Endothelial cell of umbilical vein (primary cell): Measurements from ENCODE around the gene NDUFS2. TPM values are rescaled to one million over a fixed set of nuclear protein-coding genes. Genes with fewer than 3 reads are reported as not detected.

ENCODE experiments used
- BruUV-seq: library from RNA; stranded (reverse); fragments of 400-500 nt; replicated peaks from 2 replicates; lab custom pipeline; 2021; lab: Mats Ljungman, UMichigan
- CTCF ChIA-PET: fragments of 300-600, 350-600 bp; sonication (Branson Sonifier 250); formaldehyde crosslinking; loops from one replicate; lab custom pipeline; 2021; ENCODE audit warnings: antibody characterized with exemption, inconsistent platforms; lab: Charles Lee
- POLR2A ChIA-PET: fragments of 300-600, 350-600 bp; sonication (Branson Sonifier 250); formaldehyde crosslinking; loops from one replicate; lab custom pipeline; 2021; ENCODE audit warnings: antibody characterized with exemption, inconsistent platforms; lab: Charles Lee
- DNase-seq: peaks from one replicate; pipeline ENCODE4 v3.0.0-alpha.2; 2011; ENCODE audit warnings: low read depth, low spot score
- FAIRE-seq: peaks from 2 replicates; lab custom pipeline; 2011; peaks lifted over from hg19 to GRCh38; lab: Jason Lieb, UNC
- H2AFZ ChIP-seq: 2 replicates; pipeline ENCODE4 v1.6.0; 2012; ENCODE audit warnings: low read depth, low read length, control low read depth, inconsistent platforms
- H3K27ac ChIP-seq: 2 replicates; pipeline ENCODE4 v1.5.1; 2011; ENCODE audit warnings: low read depth, mild to moderate bottlenecking, control low read depth, low read length, moderate library complexity; ENCODE audit not compliant: insufficient read depth
- H3K27me3 ChIP-seq, 2 experiments: 2 replicates each; pipeline versions ENCODE4 v1.6.0 to v1.6.1; 2011; ENCODE audit warnings: low read length in 2 of 2, mixed read lengths in 1 of 2; ENCODE audit not compliant: control insufficient read depth in 2 of 2, insufficient read depth in 2 of 2
- H3K36me3 ChIP-seq, 2 experiments: 2 replicates in 1 of 2; 3 replicates in 1 of 2; pipeline ENCODE4 v1.5.1; 2011; ENCODE audit warnings: low read length in 2 of 2, mild to moderate bottlenecking in 1 of 2, moderate library complexity in 1 of 2; ENCODE audit not compliant: control insufficient read depth in 2 of 2, insufficient read depth in 2 of 2; ENCODE audit errors: extremely low read depth in 1 of 2
- H3K4me1 ChIP-seq: 3 replicates; pipeline ENCODE4 v1.5.1; 2011; ENCODE audit warnings: mild to moderate bottlenecking, low read length; ENCODE audit not compliant: control insufficient read depth, insufficient read depth; ENCODE audit errors: extremely low read depth
- H3K4me2 ChIP-seq: 2 replicates; pipeline ENCODE4 v1.6.1; 2011; ENCODE audit warnings: low read length, control low read depth, mixed read lengths; ENCODE audit not compliant: insufficient read depth
- H3K4me3 ChIP-seq, 3 experiments: fragments of 200-600 bp in 1 of 3; sonication (generic), shearing (Covaris generic) in 1 of 3; replicated peaks in 1 of 3; 2 replicates each; pipeline ENCODE4 v1.5.1; 2011 to 2016; ENCODE audit warnings: control low read depth in 3 of 3, low read length in 3 of 3, mild to moderate bottlenecking in 2 of 3, inconsistent platforms in 1 of 3, low read depth in 1 of 3, moderate library complexity in 1 of 3; ENCODE audit not compliant: insufficient read depth in 1 of 3
- H3K79me2 ChIP-seq: 2 replicates; pipeline ENCODE4 v1.6.0; 2012; ENCODE audit warnings: low read length, inconsistent platforms; ENCODE audit not compliant: control insufficient read depth, insufficient read depth
- H3K9ac ChIP-seq: replicated peaks from 2 replicates; pipeline ENCODE3; 2011; ENCODE audit warnings: low read length, control low read depth; ENCODE audit not compliant: insufficient read depth; ENCODE audit errors: extremely low read depth
- H3K9me1 ChIP-seq: replicated peaks from 3 replicates; pipeline ENCODE4 v1.6.0; 2011; ENCODE audit warnings: mild to moderate bottlenecking, low read length; ENCODE audit not compliant: control insufficient read depth, insufficient read depth; ENCODE audit errors: extremely low read depth
- H3K9me3 ChIP-seq: replicated peaks from 2 replicates; pipeline ENCODE4 v1.5.1; 2012; ENCODE audit warnings: low read length, inconsistent platforms; ENCODE audit not compliant: control insufficient read depth, insufficient read depth
- H4K20me1 ChIP-seq: replicated peaks from 2 replicates; pipeline ENCODE3; 2011; ENCODE audit warnings: mild to moderate bottlenecking, low read length; ENCODE audit not compliant: control insufficient read depth, insufficient read depth; ENCODE audit errors: extremely low read depth
- CTCF ChIP-seq, 2 donors: IDR thresholded peaks; 1 replicate in 1 of 2; 2 replicates in 1 of 2; pipeline ENCODE4 v1.5.1; 2011; ENCODE audit warnings: low read length in 2 of 2, mild to moderate bottlenecking in 2 of 2, moderate library complexity in 2 of 2, control low read depth in 1 of 2, inconsistent platforms in 1 of 2, low read depth in 1 of 2; ENCODE audit not compliant: insufficient read depth in 1 of 2; ENCODE audit errors: extremely low read depth in 1 of 2
- EZH2 ChIP-seq: IDR thresholded peaks from 2 replicates; pipeline ENCODE4 v1.6.1; 2012; ENCODE audit warnings: borderline replicate concordance, low read depth, mild to moderate bottlenecking, moderate library complexity, low read length, inconsistent platforms; ENCODE audit not compliant: severe bottlenecking
- FOS ChIP-seq: IDR thresholded peaks from 2 replicates; pipeline ENCODE4 v1.6.1; 2011; ENCODE audit warnings: mild to moderate bottlenecking, low read length, moderate library complexity, borderline replicate concordance; ENCODE audit not compliant: insufficient read depth
- GATA2 ChIP-seq: IDR thresholded peaks from 2 replicates; pipeline ENCODE4 v1.7.0; 2011; ENCODE audit warnings: low read depth, mild to moderate bottlenecking, moderate library complexity, mixed read lengths, low read length; ENCODE audit not compliant: insufficient read length, insufficient read depth
- JUN ChIP-seq: IDR thresholded peaks from 2 replicates; pipeline ENCODE4 v1.6.1; 2011; ENCODE audit warnings: borderline replicate concordance, low read depth; ENCODE audit not compliant: insufficient read length, insufficient read depth
- MAX ChIP-seq: IDR thresholded peaks from 2 replicates; pipeline ENCODE4 v1.6.1; 2011; ENCODE audit not compliant: insufficient read depth, insufficient read length
- MYC ChIP-seq: IDR thresholded peaks from one replicate; pipeline ENCODE4 v1.6.1; 2011; ENCODE audit warnings: mild to moderate bottlenecking, low read depth, low read length
- dilution Hi-C: fragments of 300-500 bp; cut with MboI; formaldehyde crosslinking; loops from one replicate; pipeline ENCODE4 v1.15.0; 2019; ENCODE audit warnings: low sequenced_read_pairs; ENCODE audit not compliant: extremely low pct_ligation_motif_present
- intact Hi-C: fragments of 100-400 bp; cut with micrococcal nuclease; formaldehyde crosslinking; loops from one replicate; pipeline ENCODE4 v1.10.0; 2022
- polyA plus RNA-seq, 4 experiments: library from polyadenylated mRNA; depleted of rRNA in 3 of 4; stranded (reverse) in 3 of 4; unstranded in 1 of 4; fragments of >200 nt; gene quantifications; 2 replicates each; pipeline versions ENCODE4 v1.2.1 to v1.2.3, GENCODE V29; 2011 to 2012; ENCODE audit warnings: missing spikeins in 1 of 4
- total RNA-seq: library from RNA; stranded (reverse); gene quantifications from 2 replicates; pipeline ENCODE4 v1.2.3, GENCODE V29; 2021

NDUFS2 gene
- total and polyA plus RNA-seq, 2 donors (not counting 3 experiments of a cell fraction or from before 2014, with no cell fraction given), result 95.1 to 130 TPM

GRCh38 chr1:161217831-161218230 lies 15.7 kb downstream of the NDUFS2 start:
- no peak for DNase-seq
- Histone ChIP-seq H3K9me1 (no peaks in the 10 kb centered on the region), H3K4me2 (no peak overlapping the region), H3K4me3 (no peak overlapping the region), H4K20me1 (no peaks in the 10 kb centered on the region), H3K9ac (no peak overlapping the region), H3K4me1 (peaks cover 11% of the 10 kb centered on the region), H3K27me3 (no peaks in the 10 kb centered on the region), H3K79me2 (no peaks in the 10 kb centered on the region), H3K36me3 (peaks cover 16 to 18% of the 10 kb centered on the region in 2 experiments), H3K27ac (no peak overlapping the region), H3K9me3 (no peaks in the 10 kb centered on the region), H2AFZ (no peak overlapping the region)
- intact Hi-C loops, result no loop called here
- no peak for FAIRE-seq
- dilution Hi-C loops, result no loop called here
- BruUV-seq, result no TSS peak
- ChIA-PET CTCF (interaction anchor here (0.6 to 2.2 kb wide), 5 partner anchors 9 to 156 kb away, joined by 3 to 8 read pairs (median 3); no protein-coding TSS in a partner anchor), POLR2A (no interaction called here)
- TF ChIP-seq MAX, result no peak
- no peak for TF ChIP-seq EZH2
- TF ChIP-seq GATA2, result no peak
- no peak for TF ChIP-seq MYC
- no peak for TF ChIP-seq JUN
- TF ChIP-seq FOS, result no peak
- no peak for TF ChIP-seq CTCF (IDR thresholded peaks at IDR 0.05; ENCODE audit: extremely low read depth in 1 of 2, insufficient read depth in 1 of 2, low read depth in 1 of 2, low read length in 2 of 2)
